ENCODE results near the gene ATP6AP2. TPM values are rescaled to one million over a fixed set of nuclear protein-coding genes. Genes with fewer than 3 reads are reported as not detected.

The ATP6AP2 gene
- total RNA-seq, 4 donors from 2014 or later: 213 to 287 (median 270) TPM

GRCh38 chrX:40647307-40648197 is 66.8 kb downstream of the ATP6AP2 start, which contains the start of gene CXorf38:
TSS of gene CXorf38 (minus strand) at chrX:40647561. CDS start at chrX:40647520, 41 bp downstream.
- no peaks in the 10 kb centered on the region for H3K9me3 ChIP-seq
- peak within 1 kb of the TSS; percentile 74 to 91 (median 80) for H3K27ac ChIP-seq
- intact Hi-C loops (cut with DNase I): loop anchor here (10.0 kb wide), 1 partner anchor 103 kb away; no protein-coding TSS in a partner anchor
- TF ChIP-seq CTCF (IDR thresholded peaks at IDR 0.05) (no peak), POLR2A (IDR thresholded peaks at IDR 0.05) (peak; percentile 52 to 79)
- no peaks in the 10 kb centered on the region for H3K27me3 ChIP-seq
- H3K36me3 ChIP-seq: no peaks in the 10 kb centered on the region
- WGBS, 2 donors: 4 to 6% methylated on average over 9 to 14 of the region's 66 CpGs
- H3K4me3 ChIP-seq (replicated peaks in 1 of 3): peak within 1 kb of the TSS in 2 of 3 donors; percentile 66 to 79
- peak; percentile 88 to 89 for DNase-seq
- H3K4me1 ChIP-seq: peaks cover 11 to 20% of the 10 kb centered on the region in 2 donors

GRCh38 chrX:40651620-40652223 is 71.0 kb downstream of the ATP6AP2 start:
- intact Hi-C loops (cut with DNase I): loop anchor here (10.0 kb wide), 2 partner anchors 143 to 463 kb away; no protein-coding TSS in a partner anchor
- Histone ChIP-seq H3K4me3 (replicated peaks in 1 of 3) (no peak overlapping the region), H3K27me3 (no peaks in the 10 kb centered on the region), H3K9me3 (no peaks in the 10 kb centered on the region), H3K27ac (no peak overlapping the region), H3K4me1 (peaks cover 3 to 7% of the 10 kb centered on the region in 2 donors), H3K36me3 (no peaks in the 10 kb centered on the region)
- DNase-seq: peak; percentile 63 to 73
- 0 to 1% methylated on average over 3 of the region's 3 CpGs for WGBS, 2 donors
- TF ChIP-seq POLR2A (IDR thresholded peaks at IDR 0.05): no peak
- TF ChIP-seq CTCF (IDR thresholded peaks at IDR 0.05): peak in 5 of 6 experiments; percentile 55 to 83 (median 68)

DNA sequence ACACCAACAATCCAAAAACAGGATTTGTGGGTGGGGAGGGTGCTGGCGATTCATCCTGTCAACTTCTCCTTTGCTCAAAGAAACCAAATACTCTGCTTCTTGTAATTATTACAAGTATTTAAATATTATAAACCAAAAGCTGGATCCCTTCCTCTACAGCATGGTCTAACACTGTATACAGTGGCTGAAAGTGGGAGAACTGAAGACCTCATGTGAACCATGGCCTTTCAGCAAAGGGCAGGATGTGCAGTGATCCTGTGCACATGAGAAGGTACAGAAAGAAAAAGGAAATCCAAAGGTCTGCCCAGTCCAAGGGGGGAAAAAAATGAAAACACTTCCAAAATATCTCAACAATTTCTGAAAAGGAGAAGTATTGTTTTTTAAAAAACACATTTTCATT is 71.9 kb downstream of the ATP6AP2 start:
- H3K36me3 ChIP-seq: no peaks in the 10 kb centered on the region
- no peaks in the 10 kb centered on the region for H3K9me3 ChIP-seq
- H3K4me1 ChIP-seq: peaks cover 0 to 5% of the 10 kb centered on the region in 2 donors
- WGBS, 2 donors: 72 to 94% methylated on average over 1 of the region's 1 CpG
- no peaks in the 10 kb centered on the region for H3K27me3 ChIP-seq
- no peak overlapping the region for H3K4me3 ChIP-seq (replicated peaks in 1 of 3)
- intact Hi-C loops (cut with DNase I): loop anchor here (10.0 kb wide), 2 partner anchors 142 to 462 kb away; no protein-coding TSS in a partner anchor
- TF ChIP-seq POLR2A (IDR thresholded peaks at IDR 0.05) (no peak), CTCF (IDR thresholded peaks at IDR 0.05) (no peak)
- H3K27ac ChIP-seq: no peak overlapping the region
- no peak for DNase-seq

DNA sequence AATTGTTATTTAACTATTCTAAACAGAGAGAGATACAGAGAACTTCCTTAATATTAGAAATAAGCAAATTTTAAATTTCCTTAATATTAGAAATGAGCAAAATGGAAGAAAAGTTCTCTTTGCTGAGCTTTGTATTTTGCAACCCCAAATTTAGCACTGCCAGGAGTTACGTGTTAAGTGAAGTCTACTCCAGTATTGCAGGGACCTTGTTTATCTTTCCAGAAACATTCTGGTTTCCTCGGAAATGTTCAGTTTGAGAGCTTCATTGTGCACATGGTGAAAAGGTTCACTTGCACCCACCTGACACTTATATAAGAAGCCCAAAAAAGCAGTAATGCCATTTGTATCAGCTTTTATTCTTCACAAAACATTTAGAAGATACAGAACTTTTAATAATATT is 72.8 kb downstream of the ATP6AP2 start:
- H3K36me3 ChIP-seq: no peaks in the 10 kb centered on the region
- intact Hi-C loops (cut with DNase I): loop anchor here (10.0 kb wide), 2 partner anchors 141 to 461 kb away; no protein-coding TSS in a partner anchor
- no peak for DNase-seq
- H3K27me3 ChIP-seq: no peaks in the 10 kb centered on the region
- H3K27ac ChIP-seq: peak overlapping the region in 2 of 3 donors; percentile 10 to 44
- no peak for TF ChIP-seq CTCF (IDR thresholded peaks at IDR 0.05)
- no peak for TF ChIP-seq POLR2A (IDR thresholded peaks at IDR 0.05)
- no peaks in the 10 kb centered on the region for H3K9me3 ChIP-seq
- WGBS, 2 donors: 26 to 29% methylated on average over 2 of the region's 2 CpGs
- no peaks in the 10 kb centered on the region for H3K4me1 ChIP-seq
- H3K4me3 ChIP-seq (replicated peaks in 1 of 3): no peak overlapping the region

Small RNA genes within 50 kb of the gene (small RNA-seq; reads per million reads assigned to genes)
- gene RNU7-164P: not detected

Other genes starting within 250 kb of the ATP6AP2 start
- gene MPC1L, start 42.5 kb downstream of the ATP6AP2 start, total RNA-seq: not detected
- gene CXorf38, start 66.6 kb downstream of the ATP6AP2 start, total RNA-seq: 10 to 100 TPM; 29.7 to 49.1 (median 42.2) TPM
- gene MED14, start 154.6 kb downstream of the ATP6AP2 start, total RNA-seq: 100 to 1,000 TPM in 1 of 4 donors, 10 to 100 TPM in 3; 49.6 to 114 (median 78.3) TPM

All from thyroid gland (tissue), 4 donors.